ENCODE measurements around the gene RAPGEF1. TPM values are rescaled to one million over a fixed set of nuclear protein-coding genes. Genes with fewer than 3 reads are reported as not detected.

RAPGEF1 gene
- total and polyA plus RNA-seq, 9 of the 15 experiments (the other 6 are each of a cell fraction or from before 2014, with no cell fraction given), result 0.06 to 44.1 (median 19.9) TPM

DNA sequence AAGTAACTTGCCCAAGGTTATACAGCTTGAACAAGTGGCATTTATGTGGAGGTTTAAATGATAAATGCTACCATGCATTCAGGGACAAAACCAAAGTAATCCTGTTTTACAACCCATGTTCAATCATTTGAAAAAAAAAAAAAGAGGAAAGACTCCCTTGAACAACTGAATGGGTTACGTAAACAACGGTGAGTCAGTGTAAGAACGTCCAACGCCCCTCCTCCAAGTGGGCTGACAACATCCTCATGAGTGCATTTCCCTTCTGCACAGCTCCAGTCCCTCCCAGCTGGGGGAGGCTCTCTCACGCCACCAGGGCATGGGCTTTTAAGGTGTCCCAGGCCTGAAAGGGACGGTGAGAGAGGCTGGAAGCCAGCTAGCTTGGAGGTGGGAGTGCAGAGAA lies 104.6 kb downstream of the RAPGEF1 start (continued):
- TF ChIP-seq SIN3B (IDR thresholded peaks at IDR 0.05; ENCODE audit: low read depth) (no peak), TRIM24 (IDR thresholded peaks at IDR 0.05) (peak in 1 of 2 experiments; percentile 52; a peak in 1 of 4 replicates), ATF1 (CRISPR knock-in tag; IDR thresholded peaks at IDR 0.05) (no peak), ATF1 (tag; IDR thresholded peaks at IDR 0.05) (peak; percentile 58), ZNF589 (CRISPR knock-in tag; IDR thresholded peaks at IDR 0.05; ENCODE audit: low read depth) (0 out of 2 replicates have a peak, but pooled peaks have one; percentile 1), FOXK2 (conservative IDR thresholded peaks at IDR 0.05 in 1 of 2, IDR thresholded peaks at IDR 0.05 in 1 of 2; ENCODE audit: low read depth in 2 of 2) (peak; percentile 94 to 96), MAZ (CRISPR knock-in tag; conservative IDR thresholded peaks at IDR 0.05 in 1 of 2, IDR thresholded peaks at IDR 0.05 in 1 of 2) (peak in 1 of 2 experiments; percentile 67; a peak in 2 of 4 replicates), ZNF212 (CRISPR knock-in tag; IDR thresholded peaks at IDR 0.05) (no peak), DDX20 (tag; IDR thresholded peaks at IDR 0.05; ENCODE audit: low read depth) (no peak), ZBTB7A (IDR thresholded peaks at IDR 0.05; ENCODE audit: borderline replicate concordance, control insufficient read depth, low read depth, low read length) (peak; percentile 86), ZNF316 (IDR thresholded peaks at IDR 0.05) (no peak), FOXA3 (CRISPR knock-in tag; conservative IDR thresholded peaks at IDR 0.05 in 1 of 2, IDR thresholded peaks at IDR 0.05 in 1 of 2) (peak in 1 of 2 experiments; percentile 56; a peak in 1 of 4 replicates), CCNT2 (IDR thresholded peaks at IDR 0.05; ENCODE audit: borderline replicate concordance, extremely low read depth, insufficient read length, low read depth, low read length) (no peak), ZNF764 (CRISPR knock-in tag; IDR thresholded peaks at IDR 0.05; ENCODE audit: low read depth) (no peak), BRF1 (IDR thresholded peaks at IDR 0.05; ENCODE audit: borderline replicate concordance, extremely low read depth, insufficient read length) (no peak), HDGF (IDR thresholded peaks at IDR 0.05) (0 out of 2 replicates have a peak, but pooled peaks have one; percentile 15), GABPB2 (CRISPR knock-in tag; conservative IDR thresholded peaks at IDR 0.05) (no peak), ZNF507 (tag; conservative IDR thresholded peaks at IDR 0.05) (no peak), RFX7 (CRISPR knock-in tag; IDR thresholded peaks at IDR 0.05) (no peak)
- TF ChIP-seq, protein P1, sequence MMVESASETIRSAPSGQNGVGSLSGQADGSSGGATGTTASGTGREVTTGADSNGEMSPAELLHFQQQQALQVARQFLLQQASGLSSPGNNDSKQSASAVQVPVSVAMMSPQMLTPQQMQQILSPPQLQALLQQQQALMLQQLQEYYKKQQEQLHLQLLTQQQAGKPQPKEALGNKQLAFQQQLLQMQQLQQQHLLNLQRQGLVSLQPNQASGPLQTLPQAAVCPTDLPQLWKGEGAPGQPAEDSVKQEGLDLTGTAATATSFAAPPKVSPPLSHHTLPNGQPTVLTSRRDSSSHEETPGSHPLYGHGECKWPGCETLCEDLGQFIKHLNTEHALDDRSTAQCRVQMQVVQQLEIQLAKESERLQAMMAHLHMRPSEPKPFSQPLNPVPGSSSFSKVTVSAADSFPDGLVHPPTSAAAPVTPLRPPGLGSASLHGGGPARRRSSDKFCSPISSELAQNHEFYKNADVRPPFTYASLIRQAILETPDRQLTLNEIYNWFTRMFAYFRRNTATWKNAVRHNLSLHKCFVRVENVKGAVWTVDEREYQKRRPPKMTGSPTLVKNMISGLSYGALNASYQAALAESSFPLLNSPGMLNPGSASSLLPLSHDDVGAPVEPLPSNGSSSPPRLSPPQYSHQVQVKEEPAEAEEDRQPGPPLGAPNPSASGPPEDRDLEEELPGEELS (CRISPR knock-in tag; IDR thresholded peaks at IDR 0.05; ENCODE audit: borderline replicate concordance), result no peak
- TF ChIP-seq, protein P2, sequence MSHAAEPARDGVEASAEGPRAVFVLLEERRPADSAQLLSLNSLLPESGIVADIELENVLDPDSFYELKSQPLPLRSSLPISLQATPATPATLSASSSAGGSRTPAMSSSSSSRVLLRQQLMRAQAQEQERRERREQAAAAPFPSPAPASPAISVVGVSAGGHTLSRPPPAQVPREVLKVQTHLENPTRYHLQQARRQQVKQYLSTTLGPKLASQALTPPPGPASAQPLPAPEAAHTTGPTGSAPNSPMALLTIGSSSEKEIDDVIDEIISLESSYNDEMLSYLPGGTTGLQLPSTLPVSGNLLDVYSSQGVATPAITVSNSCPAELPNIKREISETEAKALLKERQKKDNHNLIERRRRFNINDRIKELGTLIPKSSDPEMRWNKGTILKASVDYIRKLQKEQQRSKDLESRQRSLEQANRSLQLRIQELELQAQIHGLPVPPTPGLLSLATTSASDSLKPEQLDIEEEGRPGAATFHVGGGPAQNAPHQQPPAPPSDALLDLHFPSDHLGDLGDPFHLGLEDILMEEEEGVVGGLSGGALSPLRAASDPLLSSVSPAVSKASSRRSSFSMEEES (CRISPR knock-in tag; IDR thresholded peaks at IDR 0.05), result no peak
- TF ChIP-seq, protein P3, sequence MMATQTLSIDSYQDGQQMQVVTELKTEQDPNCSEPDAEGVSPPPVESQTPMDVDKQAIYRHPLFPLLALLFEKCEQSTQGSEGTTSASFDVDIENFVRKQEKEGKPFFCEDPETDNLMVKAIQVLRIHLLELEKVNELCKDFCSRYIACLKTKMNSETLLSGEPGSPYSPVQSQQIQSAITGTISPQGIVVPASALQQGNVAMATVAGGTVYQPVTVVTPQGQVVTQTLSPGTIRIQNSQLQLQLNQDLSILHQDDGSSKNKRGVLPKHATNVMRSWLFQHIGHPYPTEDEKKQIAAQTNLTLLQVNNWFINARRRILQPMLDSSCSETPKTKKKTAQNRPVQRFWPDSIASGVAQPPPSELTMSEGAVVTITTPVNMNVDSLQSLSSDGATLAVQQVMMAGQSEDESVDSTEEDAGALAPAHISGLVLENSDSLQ (IDR thresholded peaks at IDR 0.05), result peak; percentile 37; the same call in 1 of the 2 replicates
- TF ChIP-seq, protein P4, sequence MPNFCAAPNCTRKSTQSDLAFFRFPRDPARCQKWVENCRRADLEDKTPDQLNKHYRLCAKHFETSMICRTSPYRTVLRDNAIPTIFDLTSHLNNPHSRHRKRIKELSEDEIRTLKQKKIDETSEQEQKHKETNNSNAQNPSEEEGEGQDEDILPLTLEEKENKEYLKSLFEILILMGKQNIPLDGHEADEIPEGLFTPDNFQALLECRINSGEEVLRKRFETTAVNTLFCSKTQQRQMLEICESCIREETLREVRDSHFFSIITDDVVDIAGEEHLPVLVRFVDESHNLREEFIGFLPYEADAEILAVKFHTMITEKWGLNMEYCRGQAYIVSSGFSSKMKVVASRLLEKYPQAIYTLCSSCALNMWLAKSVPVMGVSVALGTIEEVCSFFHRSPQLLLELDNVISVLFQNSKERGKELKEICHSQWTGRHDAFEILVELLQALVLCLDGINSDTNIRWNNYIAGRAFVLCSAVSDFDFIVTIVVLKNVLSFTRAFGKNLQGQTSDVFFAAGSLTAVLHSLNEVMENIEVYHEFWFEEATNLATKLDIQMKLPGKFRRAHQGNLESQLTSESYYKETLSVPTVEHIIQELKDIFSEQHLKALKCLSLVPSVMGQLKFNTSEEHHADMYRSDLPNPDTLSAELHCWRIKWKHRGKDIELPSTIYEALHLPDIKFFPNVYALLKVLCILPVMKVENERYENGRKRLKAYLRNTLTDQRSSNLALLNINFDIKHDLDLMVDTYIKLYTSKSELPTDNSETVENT (CRISPR knock-in tag; IDR thresholded peaks at IDR 0.05), result no peak
